SK-N-SH (cell line): ENCODE measurements around the gene LPO. TPM values are rescaled to one million over a fixed set of nuclear protein-coding genes. Genes with fewer than 3 reads are reported as not detected.

Experiments used
- CTCF ChIA-PET: fragments of 300-600, 350-600 bp; formaldehyde crosslinking; extraction: SDS; loops from one replicate; lab custom pipeline; 2021; lab: Yijun Ruan, JAX
- POLR2A ChIA-PET: fragments of 350-600 bp; sonication (Branson Sonifier 250); formaldehyde crosslinking; extraction: SDS; loops from one replicate; lab custom pipeline; 2020; ENCODE audit warnings: antibody characterized with exemption, inconsistent platforms; lab: Yijun Ruan, JAX
- DNase-seq: peaks from one replicate; pipeline ENCODE4 v3.0.0; 2012
- H2AFZ ChIP-seq: fragments of 200-600 bp; sonication (generic); 2 replicates; pipeline ENCODE4 v1.8.1; 2016; ENCODE audit warnings: antibody characterized with exemption, mild to moderate bottlenecking, low read depth
- H3F3A ChIP-seq: fragments of 200-600 bp; sonication (generic); replicated peaks from 2 replicates; pipeline ENCODE3; 2016; ENCODE audit warnings: antibody characterized with exemption, mild to moderate bottlenecking; ENCODE audit not compliant: insufficient read depth
- H3K27ac ChIP-seq, 2 experiments: fragments of 200-500 bp in 1 of 2; fragments of 200-600 bp in 1 of 2; sonication (Bioruptor generic) in 1 of 2; sonication (generic), shearing (Covaris generic) in 1 of 2; 2 replicates each; pipeline versions ENCODE4 v1.5.1 to v1.6.1; 2014 to 2016; ENCODE audit warnings: low read depth in 2 of 2, inconsistent platforms in 1 of 2, low read length in 1 of 2, mild to moderate bottlenecking in 1 of 2, mixed read lengths in 1 of 2
- H3K27me3 ChIP-seq: fragments of 200-600 bp; sonication (generic), shearing (Covaris generic); 2 replicates; pipeline ENCODE4 v1.6.1; 2016; ENCODE audit warnings: mixed run types; ENCODE audit not compliant: insufficient read depth
- H3K36me3 ChIP-seq, 2 experiments: fragments of 200-500 bp in 1 of 2; fragments of 200-600 bp in 1 of 2; sonication (Bioruptor generic) in 1 of 2; sonication (generic) in 1 of 2; replicated peaks in 1 of 2; 2 replicates each; pipeline versions ENCODE3 to v1.5.1; 2014 to 2016; ENCODE audit warnings: low read length in 1 of 2, mild to moderate bottlenecking in 1 of 2; ENCODE audit not compliant: insufficient read depth in 2 of 2, control insufficient read depth in 1 of 2
- H3K4me1 ChIP-seq, 2 experiments: fragments of 200-500 bp in 1 of 2; fragments of 200-600 bp in 1 of 2; sonication (Bioruptor generic) in 1 of 2; sonication (generic), shearing (Covaris generic) in 1 of 2; 2 replicates each; pipeline versions ENCODE4 v1.5.1 to v1.6.1; 2014 to 2016; ENCODE audit warnings: low read depth in 1 of 2, low read length in 1 of 2, mixed run types in 1 of 2; ENCODE audit not compliant: insufficient read depth in 2 of 2, control insufficient read depth in 1 of 2
- H3K4me2 ChIP-seq: fragments of 200-600 bp; sonication (generic), shearing (Covaris generic); 2 replicates; pipeline ENCODE4 v1.6.1; 2017; ENCODE audit warnings: mixed run types
- H3K4me3 ChIP-seq, 2 experiments: fragments of 200-500 bp in 1 of 2; fragments of 200-600 bp in 1 of 2; sonication (Bioruptor generic) in 1 of 2; sonication (generic), shearing (Covaris generic) in 1 of 2; 2 replicates each; pipeline versions ENCODE4 v1.5.1 to v1.8.1; 2014 to 2016; ENCODE audit warnings: low read depth in 2 of 2, inconsistent platforms in 1 of 2, low read length in 1 of 2, mild to moderate bottlenecking in 1 of 2, mixed read lengths in 1 of 2, moderate library complexity in 1 of 2
- H3K79me2 ChIP-seq: fragments of 200-600 bp; sonication (generic); 2 replicates; pipeline ENCODE4 v1.8.1; 2017; ENCODE audit warnings: mild to moderate bottlenecking; ENCODE audit not compliant: insufficient read depth
- H3K9ac ChIP-seq: fragments of 200-600 bp; sonication (generic); 2 replicates; pipeline ENCODE4 v1.6.1; 2017; ENCODE audit warnings: mixed run types
- H3K9me2 ChIP-seq: fragments of 200-600 bp; sonication (generic); 2 replicates; pipeline ENCODE4 v1.6.1; 2017; ENCODE audit warnings: mixed run types
- H3K9me3 ChIP-seq: fragments of 200-600 bp; sonication (generic); 2 replicates; pipeline ENCODE4 v1.6.1; 2017; ENCODE audit warnings: mixed run types, mild to moderate bottlenecking, moderate library complexity
- H4K20me1 ChIP-seq: fragments of 200-600 bp; sonication (generic); 2 replicates; pipeline ENCODE4 v1.6.1; 2017; ENCODE audit warnings: mild to moderate bottlenecking, mixed run types; ENCODE audit not compliant: insufficient read depth
- EZH2phosphoT487 ChIP-seq: fragments of 200-600 bp; sonication (generic); IDR thresholded peaks from 2 replicates; pipeline ENCODE4 v1.6.1; 2017; ENCODE audit warnings: low read depth, mixed run types, mild to moderate bottlenecking, antibody characterized with exemption, moderate library complexity, borderline replicate concordance
- IRF3 ChIP-seq: fragments of 150-350 bp; IDR thresholded peaks from 2 replicates; pipeline ENCODE4 v1.6.1; 2016; ENCODE audit warnings: mild to moderate bottlenecking, low read depth, low read length
- JUND ChIP-seq: IDR thresholded peaks from 2 replicates; pipeline ENCODE4 v1.4.0; 2012
- NFIC ChIP-seq: IDR thresholded peaks from 2 replicates; pipeline ENCODE4 v1.4.0; 2012; ENCODE audit warnings: borderline replicate concordance
- POLR2AphosphoS5 ChIP-seq: IDR thresholded peaks from 2 replicates; pipeline ENCODE4 v1.6.1; 2012; ENCODE audit warnings: low read depth, low read length
- RAD21 ChIP-seq: IDR thresholded peaks from 2 replicates; pipeline ENCODE4 v1.6.1; 2012; ENCODE audit warnings: mild to moderate bottlenecking, low read length
- RFX5 ChIP-seq: IDR thresholded peaks from 2 replicates; pipeline ENCODE4 v1.6.1; 2012; ENCODE audit warnings: mild to moderate bottlenecking, improper control_type of control experiment, low read length
- TEAD4 ChIP-seq: IDR thresholded peaks from 2 replicates; pipeline ENCODE4 v1.4.0; 2012; ENCODE audit warnings: mild to moderate bottlenecking, borderline replicate concordance; ENCODE audit not compliant: insufficient read depth
- WGBS: methylation state at CpG from one replicate; pipeline ENCODE4 v1.1.6; 2017; ENCODE audit warnings: low lambda C conversion rate; 5-methylcytosine and 5-hydroxymethylcytosine counted together
- polyA plus RNA-seq, 3 experiments: library from polyadenylated mRNA; depleted of rRNA; stranded (reverse); fragments of >200 nt; gene quantifications; 2 replicates each; pipeline ENCODE4 v1.2.3, GENCODE V29; 2012
- TF ChIP-seq, protein P1 (sequence below): fragments of 150-350 bp; IDR thresholded peaks from 2 replicates; pipeline ENCODE4 v1.6.1; 2017; ENCODE audit warnings: antibody characterized with exemption, low read length, low read depth, borderline replicate concordance
- TF ChIP-seq, protein P2 (sequence below): IDR thresholded peaks from 2 replicates; pipeline ENCODE4 v1.4.0; 2012; ENCODE audit warnings: low read depth
- TF ChIP-seq, protein P3 (sequence below): IDR thresholded peaks from 2 replicates; pipeline ENCODE4 v1.4.0; 2012; ENCODE audit warnings: low read depth, borderline replicate concordance

LPO gene
- polyA plus RNA-seq, 1 of the 3 experiments (the other 2 are of a cell fraction) = not detected

- H4K20me1 ChIP-seq = no peaks in the 10 kb centered on the region
- H3K4me2 ChIP-seq = no peak overlapping the region
- H3K27ac ChIP-seq = no peak overlapping the region
- no peak for DNase-seq
- H3K9me2 ChIP-seq = no peaks in the 10 kb centered on the region
- POLR2A ChIA-PET = no interaction called here
- H3K36me3 ChIP-seq = no peaks in the 10 kb centered on the region
- H3K4me1 ChIP-seq = peaks cover 0 to 8% of the 10 kb centered on the region in 2 experiments; a peak in 1 of 4 replicates
- H3K9ac ChIP-seq = no peak overlapping the region
- CTCF ChIA-PET = interaction anchor here (0.8 to 4.7 kb wide), 4 partner anchors 8 to 171 kb away, joined by 3 to 34 read pairs (median 6); partner anchors contain the start of genes LPO and RNF43
- H3K9me3 ChIP-seq = no peaks in the 10 kb centered on the region
- H3K4me3 ChIP-seq = no peak overlapping the region
- peaks cover 82% of the 10 kb centered on the region for H3K27me3 ChIP-seq
- H3K79me2 ChIP-seq = no peaks in the 10 kb centered on the region
- H3F3A ChIP-seq = no peaks in the 10 kb centered on the region
- TF ChIP-seq JUND = no peak
- TF ChIP-seq, protein P1, sequence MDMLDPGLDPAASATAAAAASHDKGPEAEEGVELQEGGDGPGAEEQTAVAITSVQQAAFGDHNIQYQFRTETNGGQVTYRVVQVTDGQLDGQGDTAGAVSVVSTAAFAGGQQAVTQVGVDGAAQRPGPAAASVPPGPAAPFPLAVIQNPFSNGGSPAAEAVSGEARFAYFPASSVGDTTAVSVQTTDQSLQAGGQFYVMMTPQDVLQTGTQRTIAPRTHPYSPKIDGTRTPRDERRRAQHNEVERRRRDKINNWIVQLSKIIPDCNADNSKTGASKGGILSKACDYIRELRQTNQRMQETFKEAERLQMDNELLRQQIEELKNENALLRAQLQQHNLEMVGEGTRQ = no peak
- TF ChIP-seq RFX5 = no peak
- no peak for TF ChIP-seq POLR2AphosphoS5
- TF ChIP-seq TEAD4 = no peak
- TF ChIP-seq, protein P2, sequence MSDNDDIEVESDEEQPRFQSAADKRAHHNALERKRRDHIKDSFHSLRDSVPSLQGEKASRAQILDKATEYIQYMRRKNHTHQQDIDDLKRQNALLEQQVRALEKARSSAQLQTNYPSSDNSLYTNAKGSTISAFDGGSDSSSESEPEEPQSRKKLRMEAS = no peak
- TF ChIP-seq EZH2phosphoT487 = no peak
- no peak for TF ChIP-seq IRF3
- WGBS = 43% methylated on average over 9 of the region's 13 CpGs
- H2AFZ ChIP-seq = no peak overlapping the region
Measured at GRCh38 chr17:58246104-58246740, 7.8 kb downstream of the LPO start.

DNA sequence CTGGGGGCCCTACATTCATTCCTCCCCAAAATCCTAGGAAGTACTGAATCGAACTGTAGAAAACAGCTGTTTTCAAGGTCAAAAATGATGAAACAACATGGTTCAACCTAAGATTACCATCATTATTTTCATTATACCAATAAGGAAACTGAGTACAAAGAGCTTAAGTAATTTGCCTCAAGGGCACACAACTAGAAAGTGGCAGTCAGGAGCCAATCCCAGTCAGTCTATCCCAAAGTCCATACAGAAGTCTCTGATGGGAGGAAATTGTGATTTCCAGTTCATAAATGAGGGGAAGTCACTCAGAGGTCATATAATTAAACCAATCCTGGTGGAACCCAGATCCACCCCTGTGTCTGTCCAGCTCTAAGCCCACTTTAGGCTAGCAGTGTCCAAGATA, 8.4 kb downstream of the LPO start:
- Histone ChIP-seq H3K9me2 (no peaks in the 10 kb centered on the region), H4K20me1 (no peaks in the 10 kb centered on the region), H3K4me3 (no peak overlapping the region), H3F3A (no peaks in the 10 kb centered on the region), H3K79me2 (no peaks in the 10 kb centered on the region), H3K27ac (no peak overlapping the region), H3K4me2 (no peak overlapping the region), H3K9ac (no peak overlapping the region), H3K9me3 (no peaks in the 10 kb centered on the region), H2AFZ (no peak overlapping the region), H3K36me3 (no peaks in the 10 kb centered on the region), H3K27me3 (peaks cover 82% of the 10 kb centered on the region), H3K4me1 (peaks cover 0 to 8% of the 10 kb centered on the region in 2 experiments; a peak in 1 of 4 replicates)
- ChIA-PET POLR2A (no interaction called here), CTCF (interaction anchor here (0.8 to 4.7 kb wide), 5 partner anchors 9 to 171 kb away, joined by 3 to 34 read pairs (median 6); partner anchors contain the start of genes LPO and RNF43)
- WGBS = 21% methylated on average over 1 of the region's 1 CpG
- TF ChIP-seq, protein P3, sequence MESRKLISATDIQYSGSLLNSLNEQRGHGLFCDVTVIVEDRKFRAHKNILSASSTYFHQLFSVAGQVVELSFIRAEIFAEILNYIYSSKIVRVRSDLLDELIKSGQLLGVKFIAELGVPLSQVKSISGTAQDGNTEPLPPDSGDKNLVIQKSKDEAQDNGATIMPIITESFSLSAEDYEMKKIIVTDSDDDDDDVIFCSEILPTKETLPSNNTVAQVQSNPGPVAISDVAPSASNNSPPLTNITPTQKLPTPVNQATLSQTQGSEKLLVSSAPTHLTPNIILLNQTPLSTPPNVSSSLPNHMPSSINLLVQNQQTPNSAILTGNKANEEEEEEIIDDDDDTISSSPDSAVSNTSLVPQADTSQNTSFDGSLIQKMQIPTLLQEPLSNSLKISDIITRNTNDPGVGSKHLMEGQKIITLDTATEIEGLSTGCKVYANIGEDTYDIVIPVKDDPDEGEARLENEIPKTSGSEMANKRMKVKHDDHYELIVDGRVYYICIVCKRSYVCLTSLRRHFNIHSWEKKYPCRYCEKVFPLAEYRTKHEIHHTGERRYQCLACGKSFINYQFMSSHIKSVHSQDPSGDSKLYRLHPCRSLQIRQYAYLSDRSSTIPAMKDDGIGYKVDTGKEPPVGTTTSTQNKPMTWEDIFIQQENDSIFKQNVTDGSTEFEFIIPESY = no peak
- TF ChIP-seq RAD21 (no peak), NFIC (no peak)
- TF ChIP-seq, protein P1 = no peak
- DNase-seq = no peak
